22Rv1 (cell line): ENCODE results near the gene WWP2.

ENCODE experiments used
- H3K27ac ChIP-seq: fragments of 450-650 bp; 2 replicates; pipeline ENCODE4 v1.5.1; 2017
- CTCF ChIP-seq: fragments of 450-650 bp; IDR thresholded peaks from 2 replicates; pipeline ENCODE4 v1.5.1; 2017; ENCODE audit warnings: mild to moderate bottlenecking
- ZFX ChIP-seq: fragments of 450-650 bp; IDR thresholded peaks from 2 replicates; pipeline ENCODE4 v1.6.1; 2017; ENCODE audit warnings: antibody characterized with exemption, borderline replicate concordance

WWP2 gene

DNA sequence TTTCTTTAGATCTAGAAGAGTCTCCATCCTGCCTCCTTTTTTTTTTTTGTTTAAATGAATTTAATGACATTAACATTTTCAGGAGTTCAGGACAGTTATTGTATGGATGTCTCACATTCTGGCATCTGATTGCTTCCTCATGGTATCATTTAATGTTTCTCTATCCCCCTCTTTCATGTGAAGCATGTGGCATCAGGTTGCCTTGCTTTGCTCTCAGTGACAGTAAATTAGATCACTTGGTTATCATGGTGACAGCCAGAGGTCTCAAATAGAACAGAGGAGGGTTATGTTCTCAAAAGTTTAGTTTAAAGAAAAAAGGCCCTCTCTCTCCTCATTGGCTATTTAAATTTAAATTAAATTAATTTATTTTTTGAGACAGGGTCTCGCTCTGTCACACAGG, 74.1 kb downstream of the WWP2 start:
- TF ChIP-seq ZFX (no peak), CTCF (no peak)
- no peak overlapping the region for H3K27ac ChIP-seq

- no peak for TF ChIP-seq CTCF
- no peak for TF ChIP-seq ZFX
- H3K27ac ChIP-seq = no peak overlapping the region
Observed at GRCh38 chr16:69837380-69837779, 75.2 kb downstream of the WWP2 start.

GRCh38 chr16:69838489-69838888, 76.4 kb downstream of the WWP2 start:
- TF ChIP-seq CTCF = no peak
- H3K27ac ChIP-seq = no peak overlapping the region

DNA sequence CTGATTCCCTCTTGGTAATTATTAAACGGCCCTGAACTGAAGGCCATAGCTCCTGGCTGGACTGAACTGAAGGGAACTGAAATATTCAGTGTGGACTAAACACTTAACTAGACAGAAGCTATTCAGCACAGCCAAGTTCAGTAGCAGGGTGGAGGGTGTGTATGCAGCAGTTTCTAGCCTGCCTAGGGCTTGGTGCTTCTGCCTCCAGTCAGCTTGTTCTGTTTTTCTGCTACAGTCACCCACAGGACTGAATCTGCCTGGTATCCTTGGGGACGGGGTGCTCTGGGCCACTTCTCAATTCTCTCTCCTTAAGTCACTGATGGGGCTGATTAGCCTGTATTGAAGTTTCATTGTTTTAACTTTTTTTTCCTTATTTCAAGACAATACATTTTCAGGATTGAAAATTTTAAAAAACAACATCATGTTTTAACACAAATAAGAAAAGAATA, 77.1 kb downstream of the WWP2 start:
- TF ChIP-seq CTCF (no peak), ZFX (no peak)

DNA sequence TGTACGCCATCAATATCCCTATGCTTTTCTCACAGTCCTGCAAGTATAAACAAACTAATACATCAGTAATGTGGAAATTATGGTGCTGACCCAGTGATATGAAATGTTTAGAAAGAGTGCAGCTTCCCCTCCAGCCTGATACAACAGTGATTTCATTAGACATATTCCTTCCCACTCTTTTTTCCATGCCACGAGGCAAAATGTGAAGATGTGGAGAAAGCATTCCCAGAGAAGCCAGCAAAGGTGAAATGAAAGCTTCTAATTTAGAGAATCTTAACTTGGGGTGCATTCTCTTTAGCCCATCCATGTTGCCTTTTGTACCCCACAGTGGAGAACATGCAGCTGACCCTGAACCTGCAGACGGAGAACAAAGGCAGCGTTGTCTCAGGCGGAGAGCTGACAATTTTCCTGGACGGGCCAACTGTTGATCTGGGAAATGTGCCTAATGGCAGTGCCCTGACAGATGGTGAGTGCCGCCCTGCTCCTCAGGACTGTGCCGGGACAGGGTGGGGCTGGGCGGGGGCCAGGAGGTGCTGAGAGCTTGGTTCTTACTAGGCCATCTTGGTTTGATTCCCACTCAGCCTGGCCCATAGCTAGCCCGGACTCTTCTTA, 77.8 kb downstream of the WWP2 start:
- H3K27ac ChIP-seq = no peak overlapping the region
- TF ChIP-seq ZFX (no peak), CTCF (no peak)

More for the DNA sequence above, 77.1 kb downstream of the WWP2 start:
- no peak overlapping the region for H3K27ac ChIP-seq

DNA sequence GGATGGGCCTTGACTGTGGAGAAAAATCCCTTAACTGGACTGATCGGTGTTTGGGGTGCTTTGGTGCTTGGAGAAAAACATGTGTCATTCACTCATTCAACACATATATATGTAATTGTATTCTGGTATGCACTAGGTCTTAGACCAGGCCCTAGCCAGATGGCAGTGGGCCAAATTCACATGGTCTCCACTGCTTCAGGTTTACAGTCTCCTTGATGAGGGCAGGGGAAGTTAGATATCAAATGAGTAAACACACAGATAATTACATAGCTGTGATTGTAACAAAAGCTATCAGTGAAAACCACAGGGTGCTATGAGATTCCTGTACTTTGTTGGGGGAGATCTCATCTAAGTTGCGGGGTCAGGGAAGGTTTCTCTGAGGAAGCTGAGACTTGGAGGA, 78.8 kb downstream of the WWP2 start:
- no peak overlapping the region for H3K27ac ChIP-seq
- no peak for TF ChIP-seq CTCF

DNA sequence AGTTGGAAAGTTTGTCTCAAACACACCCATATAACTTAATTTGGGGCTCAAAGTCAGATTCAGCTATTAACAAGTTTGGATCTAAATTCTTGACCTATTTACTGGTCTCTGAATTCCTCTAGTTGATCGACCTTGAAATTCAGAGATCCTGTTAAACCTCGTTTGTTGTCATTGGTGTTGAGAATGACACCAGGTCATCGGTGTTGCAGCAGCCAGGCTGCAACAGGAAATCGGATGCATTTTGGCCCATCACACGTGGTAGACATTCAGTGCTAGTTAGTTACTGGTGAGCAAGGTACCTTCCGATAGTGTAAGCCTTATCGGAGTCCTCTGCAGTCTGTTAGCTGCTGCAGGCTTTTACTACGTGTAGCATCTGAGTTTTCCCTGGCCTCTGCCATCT, 82.3 kb downstream of the WWP2 start:
- no peak for TF ChIP-seq CTCF
- no peak for TF ChIP-seq ZFX
- H3K27ac ChIP-seq = no peak overlapping the region
